T-helper 1 cell treated with Interleukin-12 subunit alpha and Interleukin-12 subunit beta and Interleukin-4 antibody, amounts not matched to agents 30 ng/mL and 1 ng/mL, for 36 hours (primary cell): ENCODE measurements around the gene IL4I1. TPM values are rescaled to one million over a fixed set of nuclear protein-coding genes. Genes with fewer than 3 reads are reported as not detected.

Experiments used
- intact Hi-C: fragments of 100-400 bp; cut with micrococcal nuclease; formaldehyde crosslinking; loops from one replicate; pipeline ENCODE4 v1.15.1; 2024
- total RNA-seq: library from RNA; stranded (reverse); gene quantifications from 2 replicates; pipeline ENCODE4 v1.2.3, GENCODE V29; 2022

IL4I1 gene
- total RNA-seq, 1 donor from 2014 or later = 10.4 TPM

DNA sequence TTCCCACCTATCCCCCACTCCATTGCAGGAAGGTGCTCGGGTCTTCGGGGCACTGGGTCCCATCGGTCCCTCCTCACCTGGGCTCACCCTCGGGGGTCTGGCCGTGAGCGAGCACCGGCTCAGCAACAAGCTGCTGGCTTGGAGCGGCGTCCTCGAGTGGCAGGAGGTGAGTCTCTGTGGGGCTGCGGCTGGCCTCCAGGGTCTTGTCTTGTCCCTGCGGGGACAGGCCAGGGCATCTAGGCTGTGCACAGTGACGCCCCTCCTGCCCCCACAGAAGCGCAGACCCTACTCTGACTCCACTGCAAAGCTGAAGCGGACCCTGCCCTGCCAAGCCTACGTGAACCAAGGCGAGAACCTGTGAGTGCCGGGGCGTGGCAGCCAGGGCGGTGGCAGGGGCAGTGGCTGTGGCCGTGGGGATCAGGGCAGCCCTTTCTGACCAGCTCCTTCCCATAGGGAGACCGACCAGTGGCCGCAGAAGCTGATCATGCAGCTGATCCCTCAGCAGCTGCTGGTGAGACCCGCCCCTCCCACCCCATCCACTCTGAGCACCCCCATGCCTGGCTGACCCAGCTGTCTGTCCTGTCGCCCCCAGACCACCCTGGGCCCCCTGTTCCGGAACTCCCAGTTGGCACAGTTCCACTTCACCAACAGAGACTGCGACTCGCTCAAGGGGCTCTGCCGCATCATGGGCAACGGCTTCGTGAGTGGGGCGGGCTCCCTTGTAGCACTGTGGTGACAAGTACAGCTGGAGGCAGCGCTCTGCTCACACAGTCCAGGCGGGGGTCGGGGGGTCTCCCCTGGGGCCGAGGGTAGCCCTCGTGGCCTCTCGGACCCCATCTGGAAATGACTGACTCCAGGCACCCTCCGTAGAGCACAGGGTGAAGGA, 42.1 kb downstream of the IL4I1 start:
- intact Hi-C loops = no loop called here

DNA sequence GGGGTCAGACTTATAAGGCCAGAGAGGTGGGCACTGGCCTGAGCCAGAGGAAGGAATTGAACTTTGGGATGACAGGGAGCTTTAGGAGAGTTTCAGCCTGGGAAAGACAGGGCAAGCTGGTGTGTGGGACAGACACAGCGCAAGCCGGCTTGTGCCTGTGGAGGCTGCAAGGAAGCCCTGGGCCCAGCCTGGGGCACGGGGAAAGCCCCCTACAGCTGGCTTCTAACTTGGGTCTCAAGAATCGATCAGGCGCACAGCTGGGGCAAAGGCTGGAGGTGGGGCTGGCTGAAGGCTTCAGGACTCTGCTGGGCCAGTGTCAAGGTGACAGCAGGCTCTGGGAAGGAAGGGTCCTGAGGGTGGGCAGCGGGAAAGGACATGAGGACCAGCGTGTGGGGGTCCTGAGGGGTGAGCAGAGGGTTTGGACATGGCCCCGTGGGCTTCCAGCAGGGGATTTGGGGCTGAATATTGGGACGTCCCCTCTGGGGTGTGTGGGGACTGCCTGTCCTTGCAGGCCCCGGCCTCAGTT, 42.8 kb downstream of the IL4I1 start:
- intact Hi-C loops = no loop called here

DNA sequence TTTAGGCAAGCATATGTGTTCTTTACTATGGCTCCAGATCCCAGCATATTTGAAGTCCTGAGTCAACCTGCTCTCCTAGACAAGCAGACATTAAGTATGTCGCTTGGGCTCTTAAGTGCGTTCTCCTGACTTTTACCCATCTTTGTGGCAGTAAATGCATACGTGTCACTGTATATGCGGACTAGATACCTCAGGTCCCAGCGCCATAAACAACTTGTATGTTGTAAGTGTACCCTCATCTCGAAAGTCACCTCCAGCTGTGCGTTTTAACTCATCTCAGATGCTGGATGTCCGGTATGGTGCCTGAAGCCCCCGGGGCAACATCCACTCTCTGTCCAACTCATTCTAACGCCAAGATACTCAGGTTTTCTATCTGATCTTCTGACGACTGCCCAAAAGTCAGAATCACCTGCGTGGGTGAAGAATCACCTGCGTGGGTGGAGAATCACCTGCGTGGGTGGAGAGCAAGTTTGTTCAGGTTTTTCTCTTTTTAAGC, 44.0 kb downstream of the IL4I1 start:
- intact Hi-C loops = no loop called here

DNA sequence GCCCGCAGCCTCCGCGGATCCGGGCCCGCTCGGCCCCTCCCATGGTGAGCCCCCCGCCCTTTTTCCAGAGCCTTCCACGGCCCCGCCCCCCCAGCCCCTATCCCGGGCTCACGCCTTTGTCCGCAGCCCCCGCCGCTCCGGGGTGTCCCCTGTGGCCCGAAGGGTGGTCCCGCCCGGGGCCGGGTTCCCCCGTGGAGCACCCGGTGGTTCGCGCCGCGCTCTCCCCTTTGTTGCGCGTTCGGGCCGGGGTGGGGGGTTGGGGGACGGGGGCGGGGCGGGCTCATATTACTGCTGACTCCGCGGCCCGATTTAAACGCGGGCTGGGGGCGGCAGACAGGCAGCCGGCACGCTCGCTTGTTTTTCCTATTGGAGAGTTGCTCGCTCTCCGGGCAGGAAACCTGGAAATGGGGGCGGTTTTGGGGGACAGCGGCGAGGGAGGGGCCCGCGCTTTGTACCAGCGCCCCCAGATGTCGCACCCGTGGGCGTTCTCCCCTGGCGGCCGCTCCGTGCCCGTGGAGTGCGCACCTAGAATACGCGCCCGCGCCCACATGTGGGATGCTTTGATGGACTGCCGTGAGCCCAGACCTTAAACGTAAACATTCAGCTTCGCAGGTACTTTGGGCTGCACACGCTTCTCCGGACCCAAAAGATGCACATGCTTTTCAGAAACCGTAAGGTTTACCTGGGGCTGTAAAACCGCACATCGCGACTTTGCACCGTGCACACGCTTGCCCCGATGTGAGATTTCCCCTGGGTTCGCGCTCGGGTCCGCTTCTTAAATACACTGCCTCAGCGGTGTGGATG, 45.0 kb downstream of the IL4I1 start:
- intact Hi-C loops = loop anchor here (2.0 kb wide), 1 partner anchor 39 kb away; no protein-coding TSS in a partner anchor

DNA sequence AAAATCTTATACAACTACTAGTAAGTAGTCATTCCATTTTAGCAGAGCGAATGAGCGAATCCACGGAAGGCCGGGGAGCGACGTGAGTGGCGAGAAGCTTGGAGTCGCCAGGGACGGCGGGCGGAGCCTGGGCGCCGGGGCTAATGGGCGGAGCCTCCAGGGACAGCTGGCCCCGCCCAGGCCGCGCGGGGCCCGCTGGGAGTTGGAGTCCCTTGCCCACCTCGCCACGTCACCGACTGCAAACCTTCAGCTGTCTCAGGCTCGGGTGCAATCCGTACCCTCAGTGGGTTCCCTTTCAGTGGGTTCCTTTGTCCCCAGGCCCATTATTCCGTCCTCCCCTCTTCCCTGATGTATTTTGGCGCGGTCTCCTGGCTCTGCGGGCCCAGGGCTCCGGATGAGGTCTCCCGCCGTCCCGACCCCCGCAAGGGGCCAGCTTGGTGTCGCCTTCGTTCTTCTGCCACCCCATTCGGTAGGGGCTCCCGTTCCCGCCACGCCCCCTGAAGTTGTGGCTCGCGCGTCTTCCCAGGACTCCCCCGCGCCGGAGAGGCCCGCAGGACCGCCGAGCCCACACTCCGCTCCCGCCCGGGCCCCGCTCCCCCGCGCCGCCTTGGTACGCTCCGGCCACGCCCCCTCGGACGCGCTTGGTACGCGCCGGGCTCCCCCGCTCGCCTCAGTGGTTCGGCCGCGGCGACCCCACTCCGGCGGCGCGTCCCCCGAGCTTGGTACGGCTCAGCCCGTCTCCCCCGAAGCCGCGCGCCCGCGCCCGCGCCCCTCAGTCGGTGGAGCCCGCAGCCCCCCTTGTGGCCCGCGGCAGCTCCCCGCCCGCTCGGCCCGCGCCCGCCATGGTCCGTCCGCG, 46.0 kb downstream of the IL4I1 start, which contains the start of gene PTOV1:
Gene PTOV1, plus strand, starts transcription at position 673 of the 856 bp plus-strand sequence.
- intact Hi-C loops = loop anchor here (1.0 to 2.0 kb wide), 7 partner anchors 19 to 84 kb away; partner anchors contain the start of genes AKT1S1, ATF5, FUZ and NUP62

DNA sequence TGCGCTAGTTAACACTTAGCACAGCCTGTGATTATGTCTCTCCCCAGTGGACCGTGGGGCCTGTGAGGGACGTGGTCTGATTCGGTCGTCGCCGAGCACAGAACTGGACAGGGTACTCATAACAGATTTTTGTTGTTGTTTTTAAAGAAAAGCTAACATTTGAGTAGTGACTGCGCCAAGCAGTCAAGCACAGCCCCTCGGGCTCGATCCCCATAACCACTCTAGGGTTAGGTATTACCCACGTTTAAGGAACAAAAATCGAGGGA, 46.5 kb downstream of the IL4I1 start:
- intact Hi-C loops = loop anchor here (1.0 to 2.0 kb wide), 7 partner anchors 19 to 84 kb away; partner anchors contain the start of genes AKT1S1, ATF5, FUZ and NUP62

DNA sequence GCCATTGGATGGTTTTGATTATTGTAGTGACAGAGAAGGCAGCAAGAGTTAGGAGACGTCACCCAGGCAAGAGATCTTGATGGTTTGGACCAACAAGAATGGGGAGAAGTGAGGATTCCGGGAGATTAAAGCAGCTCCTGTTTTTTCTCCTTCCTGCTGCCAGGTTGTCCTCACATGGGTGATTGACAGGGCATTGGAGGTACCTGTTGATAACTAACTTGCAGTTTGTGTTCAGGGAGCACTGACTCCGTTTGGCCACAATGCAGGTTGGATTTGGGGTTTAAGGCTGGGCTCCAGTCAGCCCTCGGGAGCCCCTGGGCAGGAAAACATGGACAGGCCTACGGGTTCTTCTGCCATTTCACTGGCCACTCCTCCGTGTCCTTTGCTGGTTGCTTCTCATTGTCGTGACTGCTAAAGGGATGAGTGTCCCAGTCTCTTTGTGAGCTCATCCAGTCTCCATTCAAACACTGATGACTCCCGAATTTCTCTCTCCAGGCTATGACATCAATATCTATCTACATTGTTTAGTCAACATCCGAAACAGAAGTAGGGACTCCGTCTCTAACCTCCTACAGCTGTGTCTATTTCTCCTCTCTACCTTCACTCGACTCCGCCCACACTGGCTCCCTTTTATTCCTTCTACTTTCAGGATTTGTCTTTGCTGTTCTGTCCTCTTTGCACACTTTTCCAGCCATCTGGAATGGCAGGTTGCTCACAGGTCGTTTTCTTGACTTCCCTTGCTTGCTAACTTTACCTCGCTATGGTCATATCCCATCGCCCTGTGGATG, 47.1 kb downstream of the IL4I1 start:
- intact Hi-C loops = loop anchor here (1.0 to 2.0 kb wide), 7 partner anchors 20 to 83 kb away; partner anchors contain the start of genes AKT1S1, ATF5, FUZ and NUP62

DNA sequence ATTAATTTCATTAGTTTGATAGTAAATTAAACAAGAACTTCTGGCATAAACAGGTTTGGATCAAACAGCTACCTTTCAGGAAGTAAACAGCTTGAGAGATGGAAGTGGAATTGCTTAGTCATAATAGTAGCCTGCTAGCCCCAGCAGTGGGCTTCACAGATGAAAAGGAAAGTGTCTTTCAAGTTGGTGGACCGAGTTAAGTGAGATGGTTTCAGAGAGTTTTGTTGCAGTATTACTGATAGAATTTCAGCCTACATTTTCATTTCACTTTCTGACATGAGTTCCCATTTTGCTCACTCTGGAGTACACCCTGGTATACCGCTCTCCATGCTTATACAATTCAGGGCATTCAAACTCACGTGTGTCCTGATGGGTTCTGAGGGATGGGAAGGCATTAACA, 47.7 kb downstream of the IL4I1 start:
- intact Hi-C loops = no loop called here

DNA sequence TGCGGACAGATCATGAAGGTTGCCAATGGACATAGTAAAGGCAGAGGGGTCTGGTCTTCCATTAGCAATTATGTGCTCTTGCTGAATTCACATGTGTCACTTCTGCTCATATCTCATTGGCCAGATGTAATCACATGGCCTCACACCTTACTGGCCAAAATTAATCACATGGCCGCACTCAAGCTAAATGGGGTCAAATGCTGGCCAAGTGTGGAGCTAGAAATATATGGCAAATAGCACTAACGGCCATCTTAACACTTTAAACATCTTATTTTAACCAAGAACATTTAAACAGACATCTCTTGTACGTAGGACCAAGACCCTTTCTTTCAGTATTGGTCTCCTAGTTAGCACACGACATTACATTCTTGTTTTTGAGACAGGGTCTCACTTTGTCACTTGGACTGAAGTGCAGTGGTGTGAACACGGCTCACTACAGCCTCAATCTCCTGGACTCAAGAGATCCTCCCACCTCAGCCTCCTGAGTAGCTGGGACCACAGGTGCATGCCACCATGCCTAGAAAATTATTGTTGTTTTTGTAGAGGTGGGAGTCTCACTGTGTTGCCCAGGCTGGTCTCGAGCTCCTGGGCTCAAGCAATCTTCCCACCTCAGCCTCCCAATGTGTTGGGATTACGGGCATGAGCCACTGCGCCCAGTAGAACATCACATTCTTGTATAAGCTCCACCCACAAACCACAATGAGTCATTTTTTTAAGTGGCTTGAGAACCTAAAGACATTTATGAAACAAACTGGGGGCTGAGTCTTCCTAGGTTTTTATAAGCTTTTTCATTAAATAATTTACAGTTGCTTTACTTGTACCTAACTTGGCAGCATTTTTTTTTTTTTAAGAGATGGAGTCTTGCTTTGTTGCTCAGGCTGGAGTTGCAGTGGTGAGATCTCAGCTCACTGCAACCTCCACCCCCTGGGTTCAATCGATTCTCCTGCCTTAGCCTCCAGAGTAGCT, 48.7 kb downstream of the IL4I1 start:
- intact Hi-C loops = no loop called here

DNA sequence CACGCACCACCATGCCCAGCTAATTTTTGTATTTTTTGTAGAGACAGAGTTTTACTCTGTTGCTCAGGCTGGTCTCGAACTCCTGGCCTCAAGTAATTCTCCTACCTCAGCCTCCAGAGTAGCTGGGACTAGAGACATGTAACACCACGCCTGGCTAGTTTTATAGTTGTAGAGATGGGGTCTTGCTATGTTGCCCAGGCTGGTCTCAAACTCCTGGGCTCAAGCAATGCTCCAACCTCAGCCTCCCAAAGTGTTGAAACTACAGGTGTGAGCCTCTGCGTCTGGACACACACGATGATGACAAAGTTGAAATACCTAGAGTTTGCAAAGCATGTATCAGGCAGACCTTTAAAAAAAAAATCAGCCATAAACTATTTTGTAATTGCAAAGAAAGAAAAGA, 50.3 kb downstream of the IL4I1 start:
- intact Hi-C loops = no loop called here

DNA sequence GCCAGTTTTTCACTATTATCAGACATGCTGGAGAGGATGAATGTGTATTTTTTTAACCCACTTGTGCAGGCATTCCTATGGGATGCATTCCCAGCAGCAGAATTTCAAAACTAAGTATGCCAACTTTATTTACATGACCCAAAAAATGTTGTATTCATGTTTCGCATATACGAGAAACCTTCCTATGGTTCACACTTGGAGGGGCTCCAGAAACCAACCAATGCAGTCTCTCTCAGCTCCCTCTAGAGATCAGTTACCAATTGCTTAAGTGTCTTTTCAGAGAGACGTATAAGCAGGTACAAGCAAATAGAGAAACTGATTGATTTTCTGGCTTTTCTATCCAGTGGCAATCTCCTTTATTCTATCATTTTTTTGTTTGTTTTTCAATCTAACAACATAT, 51.3 kb downstream of the IL4I1 start:
- intact Hi-C loops = no loop called here

DNA sequence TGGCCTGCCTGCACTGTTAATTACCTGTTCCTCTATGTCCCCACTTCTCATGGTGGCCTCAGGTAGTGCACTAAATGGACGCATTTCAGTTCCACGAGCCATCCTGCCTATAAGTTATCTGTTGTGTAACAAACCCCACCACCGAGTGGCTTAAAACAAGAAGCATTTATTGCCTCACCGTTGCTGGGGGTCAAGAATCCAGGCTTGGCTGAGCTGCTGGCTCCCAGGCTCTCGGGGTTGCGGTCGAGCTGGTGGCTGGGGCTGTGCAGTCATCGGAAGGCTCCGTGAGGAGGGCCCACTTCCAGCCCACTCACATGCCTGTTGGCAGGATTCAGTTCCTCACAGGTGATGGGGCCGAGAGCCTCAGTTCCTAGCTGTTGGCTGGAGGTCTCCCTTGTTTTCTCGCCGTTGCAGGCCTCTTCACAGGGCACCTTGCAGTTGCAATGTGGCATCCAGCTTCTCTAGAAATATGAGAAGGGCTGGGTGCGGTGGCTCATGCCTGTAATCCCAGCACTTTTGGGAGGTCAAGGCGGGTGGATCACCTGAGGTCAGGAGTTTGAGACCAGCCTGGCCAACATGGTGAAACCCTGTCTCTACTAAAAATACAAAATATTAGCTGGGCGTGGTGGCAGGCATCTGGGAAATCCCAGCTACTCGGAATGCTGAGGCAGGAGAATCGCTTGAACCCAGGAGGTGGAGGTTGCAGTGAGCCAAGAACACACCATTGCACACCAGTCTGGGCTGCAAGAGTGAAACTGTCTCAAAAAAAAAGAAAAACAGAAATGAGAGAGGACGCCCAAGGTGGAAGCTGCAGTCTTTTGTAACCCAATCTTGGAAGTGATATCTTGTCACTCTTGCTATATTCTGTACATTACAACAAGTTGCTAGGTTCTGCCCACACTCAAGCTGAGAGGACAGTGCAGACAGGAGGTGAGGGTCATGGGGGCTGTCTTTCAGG, 52.3 kb downstream of the IL4I1 start:
- intact Hi-C loops = no loop called here

DNA sequence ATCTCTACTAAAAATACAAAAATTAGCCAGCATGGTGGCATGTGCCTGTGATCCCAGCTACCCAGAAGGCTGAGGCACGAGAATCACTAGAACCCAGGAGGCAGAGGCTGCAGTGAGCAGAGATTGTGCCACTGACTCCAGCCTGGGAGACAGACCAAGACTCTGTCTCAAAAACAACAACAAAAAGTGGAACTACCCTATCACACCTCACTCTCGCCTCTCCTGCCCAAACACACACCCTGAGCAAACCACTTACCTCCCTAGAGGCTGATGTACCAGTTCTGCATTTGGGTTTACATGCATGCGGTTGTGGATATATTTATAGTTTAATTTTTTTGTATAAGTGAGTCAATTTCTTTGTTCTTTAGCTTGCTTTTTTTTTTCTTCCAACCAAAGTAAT, 53.4 kb downstream of the IL4I1 start:
- intact Hi-C loops = no loop called here

DNA sequence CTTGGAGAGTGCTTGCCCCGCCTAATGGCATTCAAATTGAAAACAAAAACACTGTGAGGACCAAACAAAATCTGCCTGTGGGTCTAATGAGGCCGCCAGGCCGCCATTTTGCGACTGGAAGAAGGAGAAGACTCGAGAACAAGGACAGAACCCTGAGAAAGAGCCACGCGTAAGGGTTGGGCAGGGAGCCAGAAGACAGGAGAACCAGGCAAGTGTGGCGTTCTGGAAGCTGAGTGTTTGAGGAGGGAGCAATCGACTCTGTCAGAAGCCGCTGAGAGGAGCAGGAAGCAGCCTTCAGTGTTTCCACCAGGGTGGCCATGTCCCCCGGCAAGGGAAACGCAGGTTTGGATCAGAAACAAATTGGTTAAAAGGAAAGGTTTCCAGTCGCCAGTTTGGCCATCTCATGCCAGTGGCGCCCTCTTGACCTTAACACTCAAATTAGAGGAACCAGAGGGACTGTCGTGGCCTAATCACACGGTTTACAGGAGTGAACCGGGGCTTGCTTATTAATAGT, 55.9 kb downstream of the IL4I1 start:
- intact Hi-C loops = no loop called here

DNA sequence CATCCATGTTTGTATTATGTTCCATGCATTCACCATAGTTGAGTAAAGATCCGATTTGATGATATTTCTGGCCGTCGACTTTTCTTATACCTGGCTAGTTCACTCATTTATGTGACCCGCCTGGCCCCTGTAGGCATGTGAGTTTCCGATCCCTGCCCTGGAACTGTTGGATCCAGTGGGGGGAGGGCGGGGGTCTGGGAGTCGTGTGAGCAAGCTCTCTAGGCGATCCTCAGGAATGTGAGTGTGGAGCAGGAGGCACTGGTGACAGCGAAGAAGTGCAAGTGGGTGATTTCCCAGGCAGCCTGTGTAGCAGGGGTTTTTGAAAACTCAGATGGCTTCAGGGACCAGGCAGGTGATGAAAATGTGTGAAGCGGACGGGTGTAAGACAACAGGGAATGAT, 56.4 kb downstream of the IL4I1 start:
- intact Hi-C loops = no loop called here

DNA sequence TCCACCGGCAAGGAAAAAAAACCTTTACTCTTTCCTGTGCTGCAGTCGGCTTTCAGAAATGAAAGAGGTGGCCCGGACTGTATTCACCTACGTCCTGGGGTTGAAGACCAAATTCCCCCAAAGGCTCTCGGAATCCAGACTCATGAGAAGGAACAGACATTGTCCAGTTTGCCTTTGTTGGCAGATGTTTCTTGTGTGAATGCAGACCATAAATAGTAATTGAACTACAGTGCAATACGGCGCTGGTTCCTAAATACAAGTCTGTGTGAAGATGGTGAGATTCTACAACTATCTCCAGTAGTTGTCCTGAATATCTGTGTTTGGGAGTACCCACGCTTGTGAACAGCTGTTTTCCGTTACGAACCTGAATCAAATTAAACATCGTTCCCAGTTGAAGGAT, 57.0 kb downstream of the IL4I1 start:
- intact Hi-C loops = no loop called here
